Dermis lymphatic vessel endothelial cell (primary cell): ENCODE results near the gene REXO1. TPM values are rescaled to one million over a fixed set of nuclear protein-coding genes. Genes with fewer than 3 reads are reported as not detected.

Experiments used
- total RNA-seq: library from RNA; depleted of rRNA; stranded (reverse); fragments of >200 nt; gene quantifications from 2 replicates; pipeline ENCODE4 v1.2.1, GENCODE V29; 2014

Gene REXO1
- 4.3 and 4.9 TPM in 2 replicates for total RNA-seq

GRCh38 chr19:1848399-1849131 lies at the start of gene REXO1:
REXO1 (minus strand) TSS chr19:1848483; CDS start chr19:1848358, 125 bp downstream.

DNA sequence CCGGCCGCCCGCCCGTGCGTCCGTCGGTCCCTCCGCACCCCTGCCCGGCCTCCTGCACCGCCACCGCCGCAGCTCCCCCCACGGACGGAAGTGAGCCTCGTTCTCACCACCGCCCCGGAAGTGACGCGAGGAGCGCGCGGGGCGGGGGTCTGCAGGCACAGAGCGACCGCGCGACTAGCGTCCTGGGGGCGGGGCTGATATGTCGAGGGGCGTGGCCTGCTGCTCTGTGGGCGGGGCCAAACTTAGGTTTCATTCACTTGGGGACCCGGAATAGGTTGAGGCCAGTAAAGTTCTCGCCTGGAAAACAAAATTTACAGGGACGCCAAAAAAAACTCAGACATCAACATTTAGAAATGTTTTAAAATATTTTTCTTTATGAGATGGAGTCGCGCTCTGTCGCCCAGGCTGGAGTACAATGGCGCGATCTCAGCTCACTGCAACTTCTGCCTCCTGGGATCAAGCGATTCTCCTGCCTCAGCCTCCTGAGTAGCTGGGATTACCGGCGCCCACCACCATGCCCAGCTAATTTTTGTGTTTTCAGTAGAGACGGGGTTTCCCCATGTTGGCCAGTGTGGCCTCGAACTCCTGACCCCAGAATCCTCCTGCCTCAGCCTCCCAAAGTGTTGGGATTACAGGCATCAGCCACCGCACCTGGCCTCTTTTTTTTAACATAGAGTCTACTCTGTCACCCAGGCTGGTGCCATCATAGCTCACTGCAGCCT lies 37.3 kb upstream of the REXO1 start, which contains the start of gene ABHD17A:
TSS of gene ABHD17A (minus strand) at position 99 of the 722 bp plus-strand sequence. CDS start 3,930 bp downstream, outside the sequence.

DNA sequence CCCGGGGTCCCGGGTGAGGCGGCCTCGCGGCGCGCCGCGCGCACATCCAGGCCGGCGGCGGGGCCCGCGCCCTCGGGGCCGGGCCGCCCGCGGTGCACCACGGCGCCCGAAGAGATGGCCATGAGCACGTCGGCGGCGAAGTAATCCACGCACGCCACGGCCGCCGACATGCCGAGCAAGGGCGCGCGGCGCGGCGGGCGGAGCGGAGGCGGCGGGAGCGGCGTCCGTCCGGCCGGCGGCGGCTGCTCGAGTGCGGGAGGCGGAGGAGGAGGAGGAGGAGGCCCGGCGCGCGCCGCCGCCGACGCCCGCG lies 15.0 kb upstream of the REXO1 start, which contains the start of gene KLF16:
TSS of gene KLF16 (minus strand) at position 252 of the 310 bp plus-strand sequence. CDS start at position 170, 82 bp downstream.

DNA sequence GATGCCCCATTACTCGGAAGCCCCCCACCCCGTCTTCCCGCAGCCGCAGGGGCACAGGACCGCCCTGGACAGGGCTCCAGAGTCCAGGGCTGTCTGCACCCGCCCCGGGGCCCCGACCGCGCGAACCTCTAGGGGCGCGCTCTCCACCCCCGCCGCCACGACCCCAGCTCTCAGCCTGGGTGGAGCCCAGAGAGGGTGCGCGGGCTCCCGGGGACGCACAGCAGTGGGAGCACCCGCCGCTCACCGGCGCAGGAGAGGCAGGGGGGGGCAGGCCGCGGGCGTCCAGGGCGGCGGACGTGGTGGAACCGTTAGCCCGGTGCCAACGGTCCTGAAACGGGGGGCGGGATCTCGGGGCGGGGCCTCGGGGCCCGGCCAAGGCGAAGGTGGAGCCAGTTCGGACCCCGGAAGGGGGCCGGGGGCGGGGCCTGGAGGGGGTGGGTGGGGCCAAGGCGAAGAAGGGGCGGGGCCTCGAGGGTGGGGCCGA lies 36.3 kb downstream of the REXO1 start, which contains the start of gene ATP8B3:
TSS of gene ATP8B3 (minus strand) at position 335 of the 484 bp plus-strand sequence. CDS start 540 bp downstream, outside the sequence.

Other genes starting within 250 kb of the REXO1 start
- 67.6 and 93.4 TPM in 2 replicates for gene UQCR11, start 243.0 kb downstream of the REXO1 start, total RNA-seq
- gene TCF3, start 195.9 kb downstream of the REXO1 start, total RNA-seq = 44.1 and 52.1 TPM in 2 replicates
- not detected in 2 replicates for gene ONECUT3, start 95.0 kb downstream of the REXO1 start, total RNA-seq
- 0.43 and 0.52 TPM in 2 replicates for gene ATP8B3, start 36.2 kb downstream of the REXO1 start, total RNA-seq
- gene KLF16, start 15.1 kb upstream of the REXO1 start, total RNA-seq = 3.9 and 4.7 TPM in 2 replicates
- 72.7 and 84.0 TPM in 2 replicates for gene ABHD17A, start 37.0 kb upstream of the REXO1 start, total RNA-seq
- 1.9 and 2.0 TPM in 2 replicates for gene ADAT3, start 56.9 kb upstream of the REXO1 start, total RNA-seq
- 20.4 and 21.9 TPM in 2 replicates for gene SCAMP4, start 56.9 kb upstream of the REXO1 start, total RNA-seq
- gene CSNK1G2, start 92.7 kb upstream of the REXO1 start, total RNA-seq = 49.6 and 55.8 TPM in 2 replicates
- 29.8 and 40.8 TPM in 2 replicates for gene BTBD2, start 167.2 kb upstream of the REXO1 start, total RNA-seq
- 75.1 and 110 TPM in 2 replicates for gene MKNK2, start 202.8 kb upstream of the REXO1 start, total RNA-seq
- 14.1 and 20.4 TPM in 2 replicates for gene MOB3A, start 247.8 kb upstream of the REXO1 start, total RNA-seq
- 0.95 and 1.4 TPM in 2 replicates for gene IZUMO4, start 248.4 kb upstream of the REXO1 start, total RNA-seq